Duodenal mucosa (tissue), 2 donors: Measurements from ENCODE around the gene CNTN5.
A peak's percentile ranks its signal among the peaks of the same experiment; 100 is the strongest.

Source experiments
- H3K27ac ChIP-seq: one replicate; pipeline ENCODE4 v1.7.0; 2013; ENCODE audit warnings: low read depth, low read length
- H3K27me3 ChIP-seq, 2 donors: one replicate each; pipeline ENCODE4 v1.7.0; 2013; ENCODE audit warnings: low read length in 2 of 2, control low read depth in 1 of 2; ENCODE audit not compliant: insufficient read depth in 2 of 2, control insufficient read depth in 1 of 2
- H3K36me3 ChIP-seq, 2 donors: one replicate each; pipeline ENCODE4 v1.7.0; 2013; ENCODE audit warnings: low read length in 2 of 2, control low read depth in 1 of 2; ENCODE audit not compliant: insufficient read depth in 2 of 2, control insufficient read depth in 1 of 2
- H3K4me1 ChIP-seq, 2 donors: one replicate each; pipeline ENCODE4 v1.7.0; 2013; ENCODE audit warnings: low read length in 2 of 2, control low read depth in 1 of 2; ENCODE audit not compliant: insufficient read depth in 2 of 2, control insufficient read depth in 1 of 2
- H3K4me3 ChIP-seq, 2 donors: one replicate each; pipeline ENCODE4 v1.7.0; 2013; ENCODE audit warnings: low read length in 2 of 2, low read depth in 1 of 2
- H3K9ac ChIP-seq, 2 donors: one replicate each; pipeline ENCODE4 v1.7.0; 2013; ENCODE audit warnings: low read length in 2 of 2, low read depth in 1 of 2
- H3K9me3 ChIP-seq, 2 donors: one replicate each; pipeline ENCODE4 v1.7.0; 2013; ENCODE audit warnings: low read length in 2 of 2, control low read depth in 1 of 2; ENCODE audit not compliant: control insufficient read depth in 1 of 2

CNTN5 gene

DNA sequence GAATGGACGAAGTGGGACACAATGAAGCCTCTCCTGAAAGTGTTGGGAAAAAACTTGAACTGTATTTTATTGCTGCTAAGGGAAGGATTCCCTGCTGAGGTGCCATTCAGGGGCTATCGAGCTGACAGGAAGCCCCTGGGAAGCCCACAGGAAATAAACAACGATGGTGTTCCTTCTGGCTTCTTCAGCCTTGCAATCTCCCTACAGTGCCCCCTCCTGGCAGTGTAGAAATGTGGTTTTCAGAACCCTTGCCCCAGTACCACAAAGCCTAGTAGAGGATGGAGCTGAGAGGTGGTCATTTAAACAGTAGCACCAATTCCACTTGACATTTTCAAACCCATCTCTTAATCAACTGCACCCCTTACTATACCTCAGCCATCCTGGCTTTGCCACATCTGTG is 989.6 kb downstream of the CNTN5 start:
- Histone ChIP-seq H3K4me1 (peaks cover 0 to 41% of the 10 kb centered on the region in 2 donors), H3K36me3 (no peaks in the 10 kb centered on the region), H3K9ac (no peak overlapping the region), H3K4me3 (no peak overlapping the region), H3K9me3 (no peaks in the 10 kb centered on the region), H3K27ac (no peak overlapping the region), H3K27me3 (no peaks in the 10 kb centered on the region)

- H3K9ac ChIP-seq: no peak overlapping the region
Measured at GRCh38 chr11:100011697-100012096, 990.9 kb downstream of the CNTN5 start.

DNA sequence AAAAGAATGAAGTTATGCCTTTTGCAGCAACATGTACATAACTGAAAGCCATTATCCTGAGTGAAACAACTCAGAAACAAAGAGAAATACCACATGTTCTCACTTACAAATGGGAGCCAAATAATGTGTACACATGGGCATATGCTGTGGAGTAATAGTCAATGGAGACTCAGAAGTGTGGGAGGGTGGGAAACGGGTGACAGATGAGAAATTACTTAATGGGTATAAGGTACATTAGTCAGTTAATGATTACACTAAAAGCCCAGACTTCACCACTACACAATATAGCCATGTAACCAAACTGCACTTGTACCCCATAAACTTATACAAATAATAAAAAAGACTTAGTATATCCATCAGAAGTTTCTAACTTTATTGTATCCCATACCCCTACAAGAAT is 992.3 kb downstream of the CNTN5 start:
- Histone ChIP-seq H3K36me3 (no peaks in the 10 kb centered on the region), H3K27me3 (no peaks in the 10 kb centered on the region), H3K9ac (no peak overlapping the region), H3K4me3 (no peak overlapping the region), H3K4me1 (peaks cover 0 to 37% of the 10 kb centered on the region in 2 donors), H3K27ac (no peak overlapping the region), H3K9me3 (no peaks in the 10 kb centered on the region)

More at GRCh38 chr11:100011697-100012096, 990.9 kb downstream of the CNTN5 start:
- no peaks in the 10 kb centered on the region for H3K9me3 ChIP-seq
- peaks cover 0 to 41% of the 10 kb centered on the region in 2 donors for H3K4me1 ChIP-seq
- H3K36me3 ChIP-seq: no peaks in the 10 kb centered on the region
- no peak overlapping the region for H3K4me3 ChIP-seq
- H3K27ac ChIP-seq: no peak overlapping the region
- H3K27me3 ChIP-seq: no peaks in the 10 kb centered on the region

- no peaks in the 10 kb centered on the region for H3K27me3 ChIP-seq
- no peaks in the 10 kb centered on the region for H3K9me3 ChIP-seq
- no peaks in the 10 kb centered on the region for H3K4me1 ChIP-seq
- no peak overlapping the region for H3K4me3 ChIP-seq
- H3K36me3 ChIP-seq: no peaks in the 10 kb centered on the region
- H3K9ac ChIP-seq: no peak overlapping the region
- no peak overlapping the region for H3K27ac ChIP-seq
Measured at GRCh38 chr11:100031973-100032372, 1011.2 kb downstream of the CNTN5 start.

DNA sequence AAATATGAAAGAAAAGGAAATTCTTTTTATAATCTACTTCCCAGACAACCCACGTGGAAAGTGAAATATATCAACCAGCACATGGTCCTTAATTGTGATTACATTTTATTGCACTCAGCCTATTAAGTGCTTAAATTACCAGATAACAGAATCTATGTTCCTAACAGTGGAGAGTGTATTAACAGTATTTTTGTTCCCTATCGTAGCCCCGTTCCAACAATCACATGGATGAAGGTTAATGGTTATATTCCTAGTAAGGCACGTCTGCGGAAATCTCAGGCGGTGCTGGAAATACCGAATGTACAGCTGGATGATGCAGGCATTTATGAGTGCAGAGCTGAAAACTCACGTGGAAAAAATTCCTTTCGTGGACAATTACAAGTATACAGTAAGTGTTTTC is 1040.3 kb downstream of the CNTN5 start:
- Histone ChIP-seq H3K27ac (no peak overlapping the region), H3K4me1 (no peaks in the 10 kb centered on the region), H3K4me3 (peak overlapping the region in 1 of 2 donors; percentile 30), H3K36me3 (no peaks in the 10 kb centered on the region), H3K27me3 (no peaks in the 10 kb centered on the region), H3K9me3 (no peaks in the 10 kb centered on the region), H3K9ac (no peak overlapping the region)

DNA sequence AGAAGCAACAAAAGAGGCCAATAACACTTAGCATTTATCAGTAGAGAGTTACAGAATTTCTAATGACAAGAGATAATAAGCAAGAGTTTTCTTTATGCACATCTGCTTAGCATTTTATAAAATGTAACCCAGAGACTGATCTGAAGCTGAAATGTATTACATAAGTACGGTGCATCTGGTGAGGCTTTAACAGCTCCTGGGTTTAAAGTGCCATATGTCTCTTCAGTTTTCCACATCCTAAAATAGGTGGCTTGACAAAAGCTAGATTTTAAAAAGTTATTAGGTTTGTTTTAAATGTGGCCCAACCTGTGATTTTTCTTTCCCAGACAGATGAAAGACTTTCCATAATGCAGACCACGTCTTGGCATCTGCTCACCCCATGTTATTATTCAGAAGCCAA is 1045.7 kb downstream of the CNTN5 start:
- H3K4me3 ChIP-seq: no peak overlapping the region
- H3K9me3 ChIP-seq: no peaks in the 10 kb centered on the region
- H3K27ac ChIP-seq: no peak overlapping the region
- H3K9ac ChIP-seq: no peak overlapping the region
- H3K4me1 ChIP-seq: no peaks in the 10 kb centered on the region
- H3K36me3 ChIP-seq: no peaks in the 10 kb centered on the region
- H3K27me3 ChIP-seq: no peaks in the 10 kb centered on the region

- Histone ChIP-seq H3K9ac (no peak overlapping the region), H3K4me3 (no peak overlapping the region), H3K27ac (no peak overlapping the region), H3K9me3 (no peaks in the 10 kb centered on the region), H3K36me3 (no peaks in the 10 kb centered on the region), H3K27me3 (no peaks in the 10 kb centered on the region), H3K4me1 (no peaks in the 10 kb centered on the region)
Measured at GRCh38 chr11:100068116-100068515, 1047.4 kb downstream of the CNTN5 start.

GRCh38 chr11:100072131-100072530 is 1051.4 kb downstream of the CNTN5 start:
- Histone ChIP-seq H3K4me1 (no peaks in the 10 kb centered on the region), H3K9ac (no peak overlapping the region)

GRCh38 chr11:100080381-100080780 is 1059.6 kb downstream of the CNTN5 start:
- Histone ChIP-seq H3K27ac (no peak overlapping the region), H3K27me3 (no peaks in the 10 kb centered on the region), H3K4me1 (no peaks in the 10 kb centered on the region), H3K4me3 (no peak overlapping the region), H3K9me3 (no peaks in the 10 kb centered on the region), H3K9ac (no peak overlapping the region), H3K36me3 (no peaks in the 10 kb centered on the region)

More at GRCh38 chr11:100072131-100072530, 1051.4 kb downstream of the CNTN5 start:
- no peak overlapping the region for H3K27ac ChIP-seq
- H3K36me3 ChIP-seq: no peaks in the 10 kb centered on the region
- no peaks in the 10 kb centered on the region for H3K9me3 ChIP-seq
- H3K27me3 ChIP-seq: no peaks in the 10 kb centered on the region
- H3K4me3 ChIP-seq: no peak overlapping the region

- H3K4me3 ChIP-seq: no peak overlapping the region
- H3K9ac ChIP-seq: no peak overlapping the region
- no peaks in the 10 kb centered on the region for H3K4me1 ChIP-seq
- no peaks in the 10 kb centered on the region for H3K9me3 ChIP-seq
- no peaks in the 10 kb centered on the region for H3K36me3 ChIP-seq
- no peaks in the 10 kb centered on the region for H3K27me3 ChIP-seq
- no peak overlapping the region for H3K27ac ChIP-seq
Measured at GRCh38 chr11:100080821-100081220, 1060.1 kb downstream of the CNTN5 start.

- H3K9ac ChIP-seq: no peak overlapping the region
- no peaks in the 10 kb centered on the region for H3K9me3 ChIP-seq
- H3K4me3 ChIP-seq: no peak overlapping the region
- H3K27ac ChIP-seq: no peak overlapping the region
- H3K4me1 ChIP-seq: no peaks in the 10 kb centered on the region
- no peaks in the 10 kb centered on the region for H3K27me3 ChIP-seq
- no peaks in the 10 kb centered on the region for H3K36me3 ChIP-seq
Measured at GRCh38 chr11:100093698-100094097, 1072.9 kb downstream of the CNTN5 start.
